ENCODE measurements around the gene ARHGAP20. TPM values are rescaled to one million over a fixed set of nuclear protein-coding genes. Genes with fewer than 3 reads are reported as not detected.

Gene ARHGAP20
- total RNA-seq, 4 donors from 2014 or later: 9.0 to 20.3 (median 11.7) TPM

DNA sequence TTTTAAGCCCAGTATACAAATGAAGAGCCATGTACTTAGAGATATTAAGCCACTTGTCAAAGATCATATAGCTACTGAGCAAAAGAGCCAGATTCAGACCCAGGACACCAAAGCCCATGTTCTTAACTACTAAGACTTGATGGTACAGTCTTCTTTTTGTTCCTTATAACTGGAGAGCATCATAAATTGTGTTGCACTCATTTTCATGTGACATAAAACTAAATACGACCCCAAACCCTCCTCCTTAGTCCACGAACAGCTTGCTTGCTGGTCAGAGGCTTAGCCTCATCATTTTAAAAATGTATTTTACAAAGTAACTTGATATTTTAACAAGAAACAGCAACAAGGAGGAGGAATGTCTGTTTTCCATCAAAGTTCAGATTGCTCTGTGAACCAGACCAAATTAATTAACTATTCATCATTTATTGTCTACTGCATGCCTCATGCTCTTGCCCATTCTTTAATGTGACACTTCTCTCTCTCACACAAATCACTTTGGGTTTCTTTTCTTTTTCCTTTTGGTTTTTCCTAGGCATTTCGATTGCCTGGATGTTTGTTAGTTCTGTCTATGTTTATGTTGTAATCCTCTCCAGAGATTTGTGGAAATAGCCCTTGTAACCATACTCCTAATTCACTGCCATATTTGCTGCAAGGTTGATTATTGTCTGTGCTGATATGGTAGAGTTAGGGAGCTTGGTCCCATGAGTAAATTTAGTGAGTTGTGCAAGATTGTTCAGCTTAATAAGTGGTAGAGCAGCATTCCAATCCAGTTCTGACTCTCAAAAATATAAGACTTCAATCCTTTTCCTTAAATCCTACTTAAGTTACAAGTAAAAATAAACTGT lies 8.4 kb upstream of the ARHGAP20 start:
- no peaks in the 10 kb centered on the region for H3K36me3 ChIP-seq
- TF ChIP-seq POLR2A (IDR thresholded peaks at IDR 0.05): no peak
- no peak for TF ChIP-seq CTCF (IDR thresholded peaks at IDR 0.05)
- H3K27ac ChIP-seq: no peak overlapping the region
- no peaks in the 10 kb centered on the region for H3K9me3 ChIP-seq
- intact Hi-C loops (cut with DNase I; ENCODE audit: low total_unique reads): no loop called here
- H3K4me3 ChIP-seq: no peak overlapping the region
- H3K4me1 ChIP-seq: no peaks in the 10 kb centered on the region
- DNase-seq: no peak
- H3K27me3 ChIP-seq: no peaks in the 10 kb centered on the region

- TF ChIP-seq POLR2A (IDR thresholded peaks at IDR 0.05): no peak
- TF ChIP-seq CTCF (IDR thresholded peaks at IDR 0.05): no peak
- H3K4me3 ChIP-seq: no peak overlapping the region
- no peak for DNase-seq
- no peak overlapping the region for H3K27ac ChIP-seq
- H3K4me1 ChIP-seq: no peaks in the 10 kb centered on the region
- intact Hi-C loops (cut with DNase I; ENCODE audit: low total_unique reads): no loop called here
- no peaks in the 10 kb centered on the region for H3K27me3 ChIP-seq
- H3K36me3 ChIP-seq: no peaks in the 10 kb centered on the region
- H3K9me3 ChIP-seq: no peaks in the 10 kb centered on the region
Measured at GRCh38 chr11:110716361-110716760, 4.1 kb upstream of the ARHGAP20 start.

DNA sequence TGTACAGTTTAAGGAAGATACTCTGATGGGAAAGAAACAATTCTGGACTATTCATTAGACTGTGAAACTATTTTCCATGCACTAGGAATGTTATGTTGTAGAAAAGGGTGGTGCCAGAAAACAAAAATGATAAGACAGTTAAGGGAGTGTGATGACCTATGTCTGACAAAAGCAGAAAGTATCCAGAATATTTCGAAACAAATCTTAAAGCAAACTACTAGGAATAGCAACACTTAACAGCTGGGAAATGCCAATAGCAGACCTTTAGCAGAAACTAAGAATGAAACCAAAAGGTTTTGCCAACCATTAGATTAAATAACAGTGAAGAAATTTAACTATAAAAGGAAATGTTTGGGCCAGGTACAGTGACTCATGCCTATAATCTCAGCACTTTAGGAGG lies 3.3 kb upstream of the ARHGAP20 start:
- intact Hi-C loops (cut with DNase I; ENCODE audit: low total_unique reads): no loop called here
- Histone ChIP-seq H3K36me3 (no peaks in the 10 kb centered on the region), H3K27ac (peak overlapping the region in 1 of 2 donors; percentile 9), H3K4me3 (no peak overlapping the region), H3K9me3 (no peaks in the 10 kb centered on the region), H3K27me3 (no peaks in the 10 kb centered on the region), H3K4me1 (no peaks in the 10 kb centered on the region)
- no peak for DNase-seq
- TF ChIP-seq POLR2A (IDR thresholded peaks at IDR 0.05) (no peak), CTCF (IDR thresholded peaks at IDR 0.05) (no peak)

- Histone ChIP-seq H3K4me3 (peak overlapping the region; percentile 41 to 54), H3K9me3 (no peaks in the 10 kb centered on the region), H3K4me1 (no peaks in the 10 kb centered on the region), H3K27ac (peak overlapping the region; percentile 54 to 69), H3K36me3 (no peaks in the 10 kb centered on the region), H3K27me3 (no peaks in the 10 kb centered on the region)
- no peak for DNase-seq
- TF ChIP-seq CTCF (IDR thresholded peaks at IDR 0.05): no peak
- no peak for TF ChIP-seq POLR2A (IDR thresholded peaks at IDR 0.05)
- intact Hi-C loops (cut with DNase I; ENCODE audit: low total_unique reads): no loop called here
Measured at GRCh38 chr11:110713449-110713776, 1.2 kb upstream of the ARHGAP20 start.

- Histone ChIP-seq H3K9me3 (no peaks in the 10 kb centered on the region), H3K4me3 (peak overlapping the region; percentile 41 to 54), H3K36me3 (no peaks in the 10 kb centered on the region), H3K27me3 (no peaks in the 10 kb centered on the region), H3K27ac (peak overlapping the region; percentile 54 to 69), H3K4me1 (no peaks in the 10 kb centered on the region)
- TF ChIP-seq CTCF (IDR thresholded peaks at IDR 0.05) (peak in 1 of 4 experiments; percentile 11), POLR2A (IDR thresholded peaks at IDR 0.05) (no peak)
- DNase-seq: peak; percentile 17
- intact Hi-C loops (cut with DNase I; ENCODE audit: low total_unique reads): no loop called here
Measured at GRCh38 chr11:110712659-110713448, 617 bp upstream of the ARHGAP20 start.

Data from uterus (tissue), 4 donors.